ENCODE measurements around the gene DRG2. TPM values are rescaled to one million over a fixed set of nuclear protein-coding genes. Genes with fewer than 3 reads are reported as not detected.

DRG2 gene
- polyA plus RNA-seq, 1 donor from 2014 or later = 40.6 TPM

- no peaks in the 10 kb centered on the region for H3K79me2 ChIP-seq (replicated peaks; ENCODE audit: insufficient read depth, low read length)
- no peaks in the 10 kb centered on the region for H3K36me3 ChIP-seq (ENCODE audit: insufficient read depth, low read length)
- peaks cover 6% of the 10 kb centered on the region for H3K9me3 ChIP-seq (ENCODE audit: low read length)
- H3K4me2 ChIP-seq (ENCODE audit: low read length) = no peak overlapping the region
- H3K9ac ChIP-seq (ENCODE audit: low read length) = no peak overlapping the region
- TF ChIP-seq POLR2AphosphoS5 (IDR thresholded peaks at IDR 0.05) (no peak), MXI1 (conservative IDR thresholded peaks at IDR 0.05; ENCODE audit: poor library complexity, severe bottlenecking) (no peak), TAF1 (IDR thresholded peaks at IDR 0.05; ENCODE audit: low read depth) (no peak), SMC3 (conservative IDR thresholded peaks at IDR 0.05; ENCODE audit: poor library complexity) (no peak), RAD21 (conservative IDR thresholded peaks at IDR 0.05) (no peak), REST (IDR thresholded peaks at IDR 0.05; ENCODE audit: borderline replicate concordance) (no peak), EP300 (conservative IDR thresholded peaks at IDR 0.05; ENCODE audit: poor library complexity, severe bottlenecking) (no peak), EZH2 (IDR thresholded peaks at IDR 0.05; ENCODE audit: borderline replicate concordance, insufficient read depth, low read length, poor library complexity, severe bottlenecking) (no peak)
- TF ChIP-seq, protein P1, sequence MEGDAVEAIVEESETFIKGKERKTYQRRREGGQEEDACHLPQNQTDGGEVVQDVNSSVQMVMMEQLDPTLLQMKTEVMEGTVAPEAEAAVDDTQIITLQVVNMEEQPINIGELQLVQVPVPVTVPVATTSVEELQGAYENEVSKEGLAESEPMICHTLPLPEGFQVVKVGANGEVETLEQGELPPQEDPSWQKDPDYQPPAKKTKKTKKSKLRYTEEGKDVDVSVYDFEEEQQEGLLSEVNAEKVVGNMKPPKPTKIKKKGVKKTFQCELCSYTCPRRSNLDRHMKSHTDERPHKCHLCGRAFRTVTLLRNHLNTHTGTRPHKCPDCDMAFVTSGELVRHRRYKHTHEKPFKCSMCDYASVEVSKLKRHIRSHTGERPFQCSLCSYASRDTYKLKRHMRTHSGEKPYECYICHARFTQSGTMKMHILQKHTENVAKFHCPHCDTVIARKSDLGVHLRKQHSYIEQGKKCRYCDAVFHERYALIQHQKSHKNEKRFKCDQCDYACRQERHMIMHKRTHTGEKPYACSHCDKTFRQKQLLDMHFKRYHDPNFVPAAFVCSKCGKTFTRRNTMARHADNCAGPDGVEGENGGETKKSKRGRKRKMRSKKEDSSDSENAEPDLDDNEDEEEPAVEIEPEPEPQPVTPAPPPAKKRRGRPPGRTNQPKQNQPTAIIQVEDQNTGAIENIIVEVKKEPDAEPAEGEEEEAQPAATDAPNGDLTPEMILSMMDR (IDR thresholded peaks at IDR 0.05; ENCODE audit: poor library complexity, severe bottlenecking) = no peak
- H3K27me3 ChIP-seq (ENCODE audit: insufficient read depth, low read depth, low read length) = no peaks in the 10 kb centered on the region
- no peaks in the 10 kb centered on the region for H3F3A ChIP-seq (ENCODE audit: insufficient read depth, low read length, poor library complexity, severe bottlenecking)
- no peaks in the 10 kb centered on the region for H3K9me2 ChIP-seq (ENCODE audit: insufficient read depth, low read length)
- H2AFZ ChIP-seq (ENCODE audit: low read depth, low read length) = no peak overlapping the region
- no peak overlapping the region for H3K4me3 ChIP-seq (ENCODE audit: low read length)
- H4K20me1 ChIP-seq (ENCODE audit: insufficient read depth) = no peaks in the 10 kb centered on the region
- H3K27ac ChIP-seq (ENCODE audit: low read length) = no peak overlapping the region
Observed at GRCh38 chr17:18122990-18123753, 35.4 kb downstream of the DRG2 start.

GRCh38 chr17:18124345-18125126, 36.8 kb downstream of the DRG2 start:
- Histone ChIP-seq H3K9me2 (ENCODE audit: insufficient read depth, low read length) (no peaks in the 10 kb centered on the region), H3K79me2 (replicated peaks; ENCODE audit: insufficient read depth, low read length) (no peaks in the 10 kb centered on the region), H3K27ac (ENCODE audit: low read length) (no peak overlapping the region), H3K36me3 (ENCODE audit: insufficient read depth, low read length) (no peaks in the 10 kb centered on the region), H4K20me1 (ENCODE audit: insufficient read depth) (no peaks in the 10 kb centered on the region), H3F3A (ENCODE audit: insufficient read depth, low read length, poor library complexity, severe bottlenecking) (no peaks in the 10 kb centered on the region), H3K9me3 (ENCODE audit: low read length) (peaks cover 5% of the 10 kb centered on the region), H3K9ac (ENCODE audit: low read length) (no peak overlapping the region), H3K27me3 (ENCODE audit: insufficient read depth, low read depth, low read length) (no peaks in the 10 kb centered on the region), H3K4me3 (ENCODE audit: low read length) (no peak overlapping the region), H2AFZ (ENCODE audit: low read depth, low read length) (no peak overlapping the region), H3K4me2 (ENCODE audit: low read length) (no peak overlapping the region)
- TF ChIP-seq RAD21 (conservative IDR thresholded peaks at IDR 0.05) (no peak), MXI1 (conservative IDR thresholded peaks at IDR 0.05; ENCODE audit: poor library complexity, severe bottlenecking) (no peak), SMC3 (conservative IDR thresholded peaks at IDR 0.05; ENCODE audit: poor library complexity) (no peak), EP300 (conservative IDR thresholded peaks at IDR 0.05; ENCODE audit: poor library complexity, severe bottlenecking) (no peak), EZH2 (IDR thresholded peaks at IDR 0.05; ENCODE audit: borderline replicate concordance, insufficient read depth, low read length, poor library complexity, severe bottlenecking) (no peak), TAF1 (IDR thresholded peaks at IDR 0.05; ENCODE audit: low read depth) (no peak), REST (IDR thresholded peaks at IDR 0.05; ENCODE audit: borderline replicate concordance) (no peak)
- TF ChIP-seq, protein P1 (IDR thresholded peaks at IDR 0.05; ENCODE audit: poor library complexity, severe bottlenecking) = no peak

Measured in neural cell (in vitro differentiated cells).